ENCODE measurements around the gene MGMT.

DNA sequence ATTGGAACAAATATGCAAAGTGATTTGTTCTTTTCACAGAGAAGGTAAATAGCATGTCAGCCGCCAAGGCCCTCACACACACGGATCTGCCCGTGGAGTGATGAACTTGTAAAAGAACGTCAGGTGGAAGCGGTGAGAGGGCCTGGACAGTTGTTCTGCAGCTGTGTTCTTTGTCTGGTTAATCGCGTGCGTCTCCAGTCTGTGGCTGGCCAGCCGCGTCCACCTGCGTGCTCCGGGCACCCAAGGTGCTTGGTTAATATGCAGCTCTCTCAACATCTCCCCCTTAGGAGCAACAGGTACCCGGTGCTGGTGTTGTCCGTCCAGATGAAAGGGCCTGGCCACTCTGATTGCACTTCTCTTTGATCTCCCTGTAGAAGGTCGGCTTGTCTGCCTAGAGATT, 162.9 kb downstream of the MGMT start:
- TF ChIP-seq POLR2AphosphoS5 (IDR thresholded peaks at IDR 0.05), result no peak
- TF ChIP-seq, protein P1, sequence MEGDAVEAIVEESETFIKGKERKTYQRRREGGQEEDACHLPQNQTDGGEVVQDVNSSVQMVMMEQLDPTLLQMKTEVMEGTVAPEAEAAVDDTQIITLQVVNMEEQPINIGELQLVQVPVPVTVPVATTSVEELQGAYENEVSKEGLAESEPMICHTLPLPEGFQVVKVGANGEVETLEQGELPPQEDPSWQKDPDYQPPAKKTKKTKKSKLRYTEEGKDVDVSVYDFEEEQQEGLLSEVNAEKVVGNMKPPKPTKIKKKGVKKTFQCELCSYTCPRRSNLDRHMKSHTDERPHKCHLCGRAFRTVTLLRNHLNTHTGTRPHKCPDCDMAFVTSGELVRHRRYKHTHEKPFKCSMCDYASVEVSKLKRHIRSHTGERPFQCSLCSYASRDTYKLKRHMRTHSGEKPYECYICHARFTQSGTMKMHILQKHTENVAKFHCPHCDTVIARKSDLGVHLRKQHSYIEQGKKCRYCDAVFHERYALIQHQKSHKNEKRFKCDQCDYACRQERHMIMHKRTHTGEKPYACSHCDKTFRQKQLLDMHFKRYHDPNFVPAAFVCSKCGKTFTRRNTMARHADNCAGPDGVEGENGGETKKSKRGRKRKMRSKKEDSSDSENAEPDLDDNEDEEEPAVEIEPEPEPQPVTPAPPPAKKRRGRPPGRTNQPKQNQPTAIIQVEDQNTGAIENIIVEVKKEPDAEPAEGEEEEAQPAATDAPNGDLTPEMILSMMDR (IDR thresholded peaks at IDR 0.05; ENCODE audit: poor library complexity, severe bottlenecking), result no peak
- TF ChIP-seq, protein P2, sequence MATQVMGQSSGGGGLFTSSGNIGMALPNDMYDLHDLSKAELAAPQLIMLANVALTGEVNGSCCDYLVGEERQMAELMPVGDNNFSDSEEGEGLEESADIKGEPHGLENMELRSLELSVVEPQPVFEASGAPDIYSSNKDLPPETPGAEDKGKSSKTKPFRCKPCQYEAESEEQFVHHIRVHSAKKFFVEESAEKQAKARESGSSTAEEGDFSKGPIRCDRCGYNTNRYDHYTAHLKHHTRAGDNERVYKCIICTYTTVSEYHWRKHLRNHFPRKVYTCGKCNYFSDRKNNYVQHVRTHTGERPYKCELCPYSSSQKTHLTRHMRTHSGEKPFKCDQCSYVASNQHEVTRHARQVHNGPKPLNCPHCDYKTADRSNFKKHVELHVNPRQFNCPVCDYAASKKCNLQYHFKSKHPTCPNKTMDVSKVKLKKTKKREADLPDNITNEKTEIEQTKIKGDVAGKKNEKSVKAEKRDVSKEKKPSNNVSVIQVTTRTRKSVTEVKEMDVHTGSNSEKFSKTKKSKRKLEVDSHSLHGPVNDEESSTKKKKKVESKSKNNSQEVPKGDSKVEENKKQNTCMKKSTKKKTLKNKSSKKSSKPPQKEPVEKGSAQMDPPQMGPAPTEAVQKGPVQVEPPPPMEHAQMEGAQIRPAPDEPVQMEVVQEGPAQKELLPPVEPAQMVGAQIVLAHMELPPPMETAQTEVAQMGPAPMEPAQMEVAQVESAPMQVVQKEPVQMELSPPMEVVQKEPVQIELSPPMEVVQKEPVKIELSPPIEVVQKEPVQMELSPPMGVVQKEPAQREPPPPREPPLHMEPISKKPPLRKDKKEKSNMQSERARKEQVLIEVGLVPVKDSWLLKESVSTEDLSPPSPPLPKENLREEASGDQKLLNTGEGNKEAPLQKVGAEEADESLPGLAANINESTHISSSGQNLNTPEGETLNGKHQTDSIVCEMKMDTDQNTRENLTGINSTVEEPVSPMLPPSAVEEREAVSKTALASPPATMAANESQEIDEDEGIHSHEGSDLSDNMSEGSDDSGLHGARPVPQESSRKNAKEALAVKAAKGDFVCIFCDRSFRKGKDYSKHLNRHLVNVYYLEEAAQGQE (IDR thresholded peaks at IDR 0.05; ENCODE audit: borderline replicate concordance), result no peak
- no peak for TF ChIP-seq RAD21 (conservative IDR thresholded peaks at IDR 0.05)
- TF ChIP-seq TAF1 (IDR thresholded peaks at IDR 0.05; ENCODE audit: low read depth), result no peak

All from neural cell (in vitro differentiated cells).